GM15510 (cell line): Measurements from ENCODE around the gene SUSD3.

Experiments used
- POLR2A ChIP-seq: IDR thresholded peaks from 3 replicates; pipeline ENCODE4 v1.6.1; 2011; ENCODE audit warnings: borderline replicate concordance; ENCODE audit not compliant: insufficient read length; ENCODE audit errors: extremely low read depth

SUSD3 gene

GRCh38 chr9:93058355-93059010 is at the start of gene SUSD3:
Gene SUSD3, plus strand, starts transcription at chr9:93058701. Its CDS starts 42 bp downstream, at chr9:93058743.
- peak; percentile 90 for TF ChIP-seq POLR2A

DNA sequence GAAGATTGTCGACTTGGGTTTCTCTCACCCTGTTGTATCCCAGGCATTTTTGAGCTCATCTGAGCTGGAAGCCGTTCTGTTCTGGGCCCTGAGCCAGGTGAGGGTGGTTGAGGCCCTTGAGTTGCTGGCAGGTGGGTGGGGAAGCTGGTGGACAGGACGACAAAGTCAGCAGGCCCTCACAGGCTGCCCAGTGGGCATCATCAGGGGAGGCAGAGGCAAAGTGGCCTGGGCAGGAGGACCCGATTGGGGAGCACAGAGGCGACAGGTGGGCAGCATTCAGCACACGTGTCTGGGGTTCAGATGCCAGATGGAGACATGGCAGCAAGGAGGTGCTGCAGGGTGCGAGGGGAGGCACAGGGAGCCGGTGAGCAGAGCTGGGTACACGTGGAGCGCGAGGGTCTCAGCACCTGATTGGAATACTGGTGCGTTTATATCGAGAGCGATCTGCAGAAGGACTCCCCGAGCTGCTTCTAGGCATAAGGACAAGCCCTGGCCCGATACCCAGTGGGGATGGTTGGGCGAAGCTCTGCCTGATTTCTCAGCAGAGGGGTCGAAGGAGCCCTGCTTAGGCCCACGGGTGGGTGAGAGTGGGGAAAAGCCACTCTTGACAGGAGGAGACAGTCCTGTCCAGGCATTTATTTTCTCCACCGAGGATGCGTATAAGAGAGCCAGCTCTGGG is 49.0 kb upstream of the SUSD3 start:
- TF ChIP-seq POLR2A, result no peak

DNA sequence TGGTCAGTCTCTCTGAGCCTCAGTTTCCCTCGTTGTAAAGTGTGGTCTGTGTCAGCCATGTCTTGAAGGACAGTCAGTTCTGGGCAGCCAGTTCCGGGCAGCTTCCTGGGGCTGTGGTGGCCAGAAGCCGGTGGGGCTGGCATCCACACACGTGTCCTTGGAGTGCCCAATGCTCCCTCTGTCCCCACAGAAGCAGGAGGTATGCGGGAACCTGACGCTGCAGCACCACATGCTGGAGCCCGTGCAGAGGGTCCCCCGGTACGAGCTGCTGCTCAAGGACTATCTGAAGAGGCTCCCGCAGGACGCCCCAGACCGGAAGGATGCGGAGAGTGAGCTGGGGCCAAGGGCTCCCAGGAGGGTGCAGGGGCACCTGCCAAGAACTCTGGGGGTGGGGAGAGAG is 48.4 kb upstream of the SUSD3 start:
- TF ChIP-seq POLR2A, result no peak

DNA sequence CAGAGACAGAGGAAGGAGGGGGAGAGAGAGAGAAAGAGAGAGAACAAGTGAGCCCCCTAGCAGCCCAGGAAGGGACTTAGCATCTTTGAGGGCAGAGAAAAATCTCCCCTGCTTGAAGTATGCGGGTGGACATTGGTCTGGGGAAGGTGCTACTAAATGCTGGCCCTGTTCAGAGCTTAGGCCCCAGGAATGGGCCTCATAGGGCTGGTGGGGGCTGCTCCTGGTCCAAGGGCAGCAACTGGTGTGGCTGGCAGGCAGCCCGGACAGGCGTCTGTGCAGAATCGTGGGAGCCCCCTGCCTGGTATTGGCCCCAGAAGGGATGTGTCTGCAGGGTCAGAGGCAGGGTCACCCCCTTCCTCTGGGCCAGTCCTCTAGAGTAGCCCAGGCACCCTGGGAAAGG is 47.8 kb upstream of the SUSD3 start:
- TF ChIP-seq POLR2A, result no peak

DNA sequence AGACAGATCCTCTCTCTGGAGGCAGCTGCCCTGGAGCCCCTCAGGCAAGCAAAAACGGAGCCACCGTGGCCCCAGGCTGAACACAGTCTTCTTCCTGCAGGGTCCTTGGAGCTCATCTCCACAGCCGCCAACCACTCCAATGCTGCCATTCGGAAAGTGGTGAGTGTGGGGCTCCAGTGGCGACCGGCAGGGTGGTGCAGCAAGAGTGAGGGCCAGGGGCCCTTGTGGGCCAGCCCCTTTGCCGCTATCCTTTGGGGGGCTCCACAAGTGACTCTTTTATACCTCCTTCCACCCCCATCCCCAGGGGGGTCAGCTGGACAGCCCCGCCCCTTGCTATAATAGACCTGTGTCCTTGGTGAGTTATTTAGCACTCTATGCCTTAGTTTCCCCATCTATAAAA is 47.4 kb upstream of the SUSD3 start:
- no peak for TF ChIP-seq POLR2A

DNA sequence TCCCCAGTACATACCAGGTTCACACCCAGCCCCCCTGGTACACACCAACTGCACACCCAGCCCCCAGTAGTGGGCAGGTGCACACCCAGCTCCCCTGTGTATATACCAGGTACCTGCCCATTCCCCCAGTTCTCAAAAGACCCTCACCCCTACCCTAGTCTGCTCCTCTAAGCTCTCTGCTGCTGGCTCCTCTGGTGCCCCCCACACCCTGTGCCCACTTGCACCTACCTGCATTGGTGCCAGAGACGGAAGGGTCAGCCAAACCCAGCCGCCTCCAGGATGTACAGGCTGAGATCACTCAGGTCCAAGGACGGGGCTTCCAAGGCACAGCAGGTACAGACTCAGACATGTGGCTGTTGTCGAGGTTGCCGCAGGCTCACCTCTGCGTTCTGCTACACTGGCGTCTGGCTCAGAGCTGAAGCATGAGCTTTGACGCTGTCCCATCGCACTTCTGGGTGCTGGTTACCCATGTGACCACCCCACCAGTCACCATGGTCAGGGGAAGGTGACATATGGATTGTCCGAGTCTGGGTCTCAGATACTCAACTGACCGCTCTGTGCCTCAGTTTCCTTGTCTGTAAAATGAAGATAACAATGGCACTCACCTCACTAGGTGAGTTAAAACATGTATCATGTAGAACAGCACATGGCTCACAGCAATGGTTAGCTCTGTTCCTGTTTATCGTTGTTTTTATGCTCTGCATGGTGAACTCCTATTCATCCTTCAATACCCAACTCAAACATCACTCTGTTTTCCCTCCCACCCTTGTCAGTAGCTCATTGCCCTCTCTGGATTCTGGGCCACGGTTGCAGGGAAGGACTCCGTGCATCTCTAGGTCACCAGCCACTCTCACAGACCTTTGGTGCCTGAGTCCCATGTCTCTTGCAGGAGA is 45.3 kb upstream of the SUSD3 start:
- TF ChIP-seq POLR2A, result no peak

DNA sequence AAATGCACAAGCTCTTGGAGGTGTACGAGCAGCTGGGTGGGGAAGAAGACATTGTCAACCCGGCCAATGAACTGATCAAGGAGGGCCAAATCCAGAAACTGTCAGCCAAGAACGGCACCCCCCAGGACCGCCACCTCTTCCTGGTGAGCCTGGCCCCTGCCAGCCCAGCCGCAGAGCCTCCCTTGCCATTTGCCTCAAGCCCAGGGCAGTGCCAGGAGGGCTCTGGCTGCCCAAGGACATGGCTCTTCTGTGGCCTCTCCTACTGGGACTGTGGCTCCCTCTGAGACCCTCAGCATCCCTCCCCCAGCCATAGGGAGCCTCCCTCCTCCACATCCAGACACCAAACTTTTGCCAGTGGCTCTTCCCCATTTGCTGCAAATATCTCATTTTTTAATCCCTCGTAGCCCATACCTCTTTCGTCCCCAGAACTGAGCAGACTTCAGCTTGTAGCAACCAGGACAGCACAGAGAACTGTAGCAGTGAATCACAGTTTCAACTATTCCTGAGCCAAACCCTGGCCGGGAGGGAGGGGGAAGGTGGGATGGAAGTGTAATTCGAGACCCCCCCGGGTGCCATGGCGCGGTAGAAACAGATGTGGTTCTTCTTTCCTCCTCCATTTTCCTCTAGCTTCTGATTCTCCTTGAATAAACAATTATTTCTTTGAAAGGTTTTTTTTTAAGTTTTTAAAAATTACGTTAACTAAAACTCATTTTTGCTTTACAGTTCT is 44.5 kb upstream of the SUSD3 start:
- no peak for TF ChIP-seq POLR2A

DNA sequence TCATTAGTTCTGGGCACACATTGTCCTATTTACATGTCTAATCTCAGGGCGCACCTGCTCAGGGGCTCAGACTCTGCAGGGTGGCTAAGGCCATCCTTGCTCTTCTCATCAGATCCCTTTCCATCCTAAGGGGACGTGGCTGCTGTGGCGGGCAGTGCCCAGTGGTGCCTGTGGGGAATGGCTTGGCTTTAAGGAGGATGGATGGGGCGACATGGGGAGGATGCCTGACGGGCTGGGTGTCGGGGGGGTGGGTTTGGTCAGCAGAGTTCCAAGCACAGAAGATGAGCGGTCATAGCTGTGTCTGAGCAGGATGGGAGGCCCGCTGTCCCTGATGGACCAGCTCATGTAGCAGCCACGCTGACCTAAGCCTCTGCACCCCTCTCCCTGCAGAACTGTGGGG is 40.9 kb upstream of the SUSD3 start:
- no peak for TF ChIP-seq POLR2A

DNA sequence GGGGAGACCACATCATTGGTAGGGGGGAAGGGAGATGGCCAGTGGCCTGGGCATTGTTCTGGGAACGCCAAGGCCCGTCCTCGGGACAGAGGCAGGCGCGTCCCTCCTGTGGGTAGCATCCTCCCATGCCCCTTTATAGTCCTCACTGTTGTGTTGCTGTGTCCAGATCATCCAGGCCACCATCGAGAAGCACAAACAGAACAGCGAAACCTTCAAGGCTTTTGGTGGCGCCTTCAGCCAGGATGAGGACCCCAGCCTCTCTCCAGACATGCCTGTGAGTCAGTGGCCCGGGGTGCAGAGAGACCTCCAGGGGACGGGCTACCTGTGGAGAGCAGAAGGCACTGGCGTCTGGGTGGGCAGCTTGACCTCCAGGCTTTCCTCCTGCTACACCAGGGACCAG is 38.4 kb upstream of the SUSD3 start:
- TF ChIP-seq POLR2A, result no peak

- TF ChIP-seq POLR2A, result no peak
Observed at GRCh38 chr9:93020771-93021670, 37.5 kb upstream of the SUSD3 start.

- no peak for TF ChIP-seq POLR2A
Observed at GRCh38 chr9:93022066-93022465, 36.4 kb upstream of the SUSD3 start.

GRCh38 chr9:93022721-93023520 is 35.6 kb upstream of the SUSD3 start:
- no peak for TF ChIP-seq POLR2A

GRCh38 chr9:93023521-93023815 is 35.0 kb upstream of the SUSD3 start:
- no peak for TF ChIP-seq POLR2A
